NK-92 (cell line): ENCODE data around the gene PAK3.

Experiments
- DNase-seq: peaks from one replicate; lab custom pipeline; 2025; ENCODE audit not compliant: unreplicated experiment; lab: John Stamatoyannopoulos, UW

Gene PAK3

GRCh38 chrX:111129921-111130320 lies 33.9 kb downstream of the PAK3 start:
- no peak for DNase-seq

- DNase-seq = no peak
These were observed 35.6 kb downstream of the PAK3 start for GRCh38 chrX:111131572-111131971.

GRCh38 chrX:111133389-111133788 lies 37.4 kb downstream of the PAK3 start:
- DNase-seq = no peak

- no peak for DNase-seq
These were observed 49.9 kb downstream of the PAK3 start for GRCh38 chrX:111145878-111146277.

GRCh38 chrX:111151764-111152163 lies 55.8 kb downstream of the PAK3 start:
- DNase-seq = no peak

GRCh38 chrX:111159232-111159631 lies 63.2 kb downstream of the PAK3 start:
- DNase-seq = no peak

GRCh38 chrX:111164728-111165127 lies 68.7 kb downstream of the PAK3 start:
- DNase-seq = no peak

GRCh38 chrX:111165902-111166301 lies 69.9 kb downstream of the PAK3 start:
- DNase-seq = no peak

GRCh38 chrX:111167334-111167733 lies 71.3 kb downstream of the PAK3 start:
- no peak for DNase-seq

GRCh38 chrX:111168314-111168713 lies 72.3 kb downstream of the PAK3 start:
- DNase-seq = no peak

GRCh38 chrX:111169141-111169540 lies 73.2 kb downstream of the PAK3 start:
- DNase-seq = no peak

- no peak for DNase-seq
These were observed 74.0 kb downstream of the PAK3 start for GRCh38 chrX:111170017-111170416.

- no peak for DNase-seq
These were observed 84.8 kb downstream of the PAK3 start for GRCh38 chrX:111180750-111181240.

GRCh38 chrX:111181951-111182350 lies 86.0 kb downstream of the PAK3 start:
- no peak for DNase-seq

- no peak for DNase-seq
These were observed 87.0 kb downstream of the PAK3 start for GRCh38 chrX:111182997-111183396.

GRCh38 chrX:111191598-111191997 lies 95.6 kb downstream of the PAK3 start:
- DNase-seq = no peak

- DNase-seq = no peak
These were observed 103.5 kb downstream of the PAK3 start for GRCh38 chrX:111199505-111199904.

GRCh38 chrX:111200327-111200726 lies 104.3 kb downstream of the PAK3 start:
- DNase-seq = no peak

GRCh38 chrX:111207851-111208250 lies 111.9 kb downstream of the PAK3 start:
- DNase-seq = no peak

GRCh38 chrX:111216293-111216801 lies 120.4 kb downstream of the PAK3 start:
- DNase-seq = no peak

- no peak for DNase-seq
These were observed 148.3 kb downstream of the PAK3 start for GRCh38 chrX:111244235-111244750.

GRCh38 chrX:111254896-111255693 lies 159.1 kb downstream of the PAK3 start:
- no peak for DNase-seq
